ENCODE results near the gene CMTM4.

DNA sequence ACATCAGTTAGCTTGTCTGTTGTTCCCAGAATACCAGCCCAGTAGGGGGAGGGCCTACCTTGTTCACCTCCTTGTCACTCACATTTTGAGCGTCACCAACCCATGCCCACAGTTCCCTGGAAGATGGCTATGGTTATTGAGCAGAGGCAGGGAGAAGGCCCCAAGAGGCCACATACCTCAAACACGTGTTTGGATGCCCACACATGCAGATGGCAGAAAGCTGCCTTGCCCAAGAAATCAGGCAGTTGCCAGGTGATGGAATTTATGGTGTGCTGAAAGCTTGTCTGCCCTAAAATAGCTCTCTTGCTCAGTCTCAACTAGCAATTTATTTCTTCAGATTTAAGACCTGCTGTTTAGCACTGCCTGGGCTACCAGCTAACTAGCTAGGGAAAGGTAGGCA, 16.5 kb upstream of the CMTM4 start:
- TF ChIP-seq, protein P1, sequence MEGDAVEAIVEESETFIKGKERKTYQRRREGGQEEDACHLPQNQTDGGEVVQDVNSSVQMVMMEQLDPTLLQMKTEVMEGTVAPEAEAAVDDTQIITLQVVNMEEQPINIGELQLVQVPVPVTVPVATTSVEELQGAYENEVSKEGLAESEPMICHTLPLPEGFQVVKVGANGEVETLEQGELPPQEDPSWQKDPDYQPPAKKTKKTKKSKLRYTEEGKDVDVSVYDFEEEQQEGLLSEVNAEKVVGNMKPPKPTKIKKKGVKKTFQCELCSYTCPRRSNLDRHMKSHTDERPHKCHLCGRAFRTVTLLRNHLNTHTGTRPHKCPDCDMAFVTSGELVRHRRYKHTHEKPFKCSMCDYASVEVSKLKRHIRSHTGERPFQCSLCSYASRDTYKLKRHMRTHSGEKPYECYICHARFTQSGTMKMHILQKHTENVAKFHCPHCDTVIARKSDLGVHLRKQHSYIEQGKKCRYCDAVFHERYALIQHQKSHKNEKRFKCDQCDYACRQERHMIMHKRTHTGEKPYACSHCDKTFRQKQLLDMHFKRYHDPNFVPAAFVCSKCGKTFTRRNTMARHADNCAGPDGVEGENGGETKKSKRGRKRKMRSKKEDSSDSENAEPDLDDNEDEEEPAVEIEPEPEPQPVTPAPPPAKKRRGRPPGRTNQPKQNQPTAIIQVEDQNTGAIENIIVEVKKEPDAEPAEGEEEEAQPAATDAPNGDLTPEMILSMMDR (IDR thresholded peaks at IDR 0.05; ENCODE audit: control extremely low read depth in 1 of 3, insufficient read depth in 1 of 3, low read depth in 1 of 3, low read length in 3 of 3) = no peak
- TF ChIP-seq POLR2A (IDR thresholded peaks at IDR 0.05; ENCODE audit: control extremely low read depth in 1 of 2, low read depth in 2 of 2, low read length in 2 of 2) (no peak), EP300 (IDR thresholded peaks at IDR 0.05; ENCODE audit: borderline replicate concordance in 1 of 2, low read depth in 2 of 2, low read length in 2 of 2) (no peak), SIN3A (conservative IDR thresholded peaks at IDR 0.05 in 1 of 2, IDR thresholded peaks at IDR 0.05 in 1 of 2; ENCODE audit: low read depth in 1 of 2, low read length in 2 of 2) (no peak), YY1 (IDR thresholded peaks at IDR 0.05; ENCODE audit: low read depth, low read length) (no peak), POLR2AphosphoS5 (IDR thresholded peaks at IDR 0.05; ENCODE audit: low read depth, low read length) (no peak), BRCA1 (IDR thresholded peaks at IDR 0.05; ENCODE audit: low read depth, low read length) (no peak), TAF1 (IDR thresholded peaks at IDR 0.05; ENCODE audit: low read depth, low read length) (no peak), SP1 (IDR thresholded peaks at IDR 0.05; ENCODE audit: low read depth, low read length) (no peak), CHD2 (IDR thresholded peaks at IDR 0.05; ENCODE audit: low read length) (no peak), SUZ12 (IDR thresholded peaks at IDR 0.05; ENCODE audit: low read length) (no peak), BCL11A (IDR thresholded peaks at IDR 0.05; ENCODE audit: low read depth in 2 of 2, low read length in 2 of 2) (no peak), SIRT6 (IDR thresholded peaks at IDR 0.05; ENCODE audit: low read length) (no peak)

All from H1 (cell line).